ENCODE measurements around the gene CYP27A1. TPM values are rescaled to one million over a fixed set of nuclear protein-coding genes. Genes with fewer than 3 reads are reported as not detected.

Gene CYP27A1
- total and polyA plus RNA-seq, 2 of the 8 experiments (the other 6 are each of a cell fraction or from before 2014, with no cell fraction given), result 5.4 to 14.7 TPM

DNA sequence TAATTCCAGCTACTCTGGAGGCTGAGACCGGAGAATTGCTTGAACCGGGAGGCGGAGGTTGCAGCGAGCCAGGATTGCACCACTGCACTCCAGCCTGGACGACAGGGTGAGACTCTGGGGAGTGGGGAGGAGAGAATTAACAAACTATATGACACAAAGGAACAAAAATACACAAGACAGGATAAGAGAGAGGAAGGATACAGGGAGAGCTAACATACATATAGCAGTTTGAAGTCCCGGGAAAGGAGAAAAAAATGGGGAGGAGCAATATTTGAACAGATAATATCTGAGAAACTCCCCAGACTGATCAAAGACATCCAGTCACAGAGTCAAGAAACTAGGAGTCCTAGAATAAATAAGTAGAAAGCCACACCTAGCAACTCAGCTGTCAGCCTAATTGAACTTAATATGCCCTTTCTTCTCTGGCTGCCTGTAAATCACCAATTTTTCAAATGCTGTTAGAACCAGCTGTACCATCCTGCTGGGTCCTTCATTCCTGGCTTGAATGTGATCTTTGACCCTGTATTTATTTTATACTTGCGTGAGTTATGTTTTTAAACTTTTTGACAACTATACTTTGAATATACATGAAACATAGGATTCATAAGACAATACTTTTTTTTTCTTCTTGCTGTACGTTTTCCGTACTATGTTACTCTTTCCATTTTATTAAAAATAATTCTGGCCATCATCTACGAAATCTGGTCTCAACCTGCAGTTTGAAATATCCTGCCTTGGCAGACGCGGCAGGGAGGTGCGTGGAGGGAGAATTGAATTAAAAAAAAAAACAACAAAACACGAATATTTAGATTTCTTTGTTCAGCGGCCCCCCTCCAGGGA is 876 bp upstream of the CYP27A1 start:
- FAIRE-seq (no peak), DNase-seq (ENCODE audit: low read depth in 1 of 2, low spot score in 2 of 2) (no peak)
- peaks cover 0 to 2% (median under 1%) of the 10 kb centered on the region in 4 experiments; a peak in 1 of 7 replicates for H3K4me1 ChIP-seq (replicated peaks in 1 of 4; ENCODE audit: control insufficient read depth in 3 of 4, insufficient read depth in 4 of 4, low read length in 3 of 4)
- H3K4me3 ChIP-seq (ENCODE audit: extremely low read depth in 1 of 4, insufficient read depth in 2 of 4, low read depth in 3 of 4, low read length in 4 of 4), result peak overlapping the region; percentile 58 to 79 (median 68)
- H3K23me2 ChIP-seq (ENCODE audit: low read depth, low read length), result peaks cover 8% of the 10 kb centered on the region
- H4K5ac ChIP-seq (ENCODE audit: insufficient read length, low read depth, low read length), result no peak overlapping the region
- no peaks in the 10 kb centered on the region for H3K79me1 ChIP-seq (ENCODE audit: low read depth, low read length)
- H3K79me2 ChIP-seq (ENCODE audit: control insufficient read depth in 1 of 2, insufficient read depth in 2 of 2, low read length in 2 of 2), result no peaks in the 10 kb centered on the region
- CTCF ChIA-PET (ENCODE audit: partially characterized antibody), result interaction anchor here (0.6 to 2.2 kb wide), 6 partner anchors 8 to 545 kb away, joined by 3 to 9 read pairs (median 4); no protein-coding TSS in a partner anchor
- H3K18ac ChIP-seq (ENCODE audit: extremely low read depth, low read length), result no peak overlapping the region
- H3K56ac ChIP-seq (replicated peaks; ENCODE audit: insufficient read length, low read depth, low read length), result no peak overlapping the region
- H4K91ac ChIP-seq (replicated peaks; ENCODE audit: insufficient read length, low read length), result no peak overlapping the region
- H3K27me3 ChIP-seq (replicated peaks in 1 of 4; ENCODE audit: control insufficient read depth in 3 of 4, extremely low read depth in 1 of 4, insufficient read depth in 3 of 4, low read length in 3 of 4), result peaks cover 4 to 33% (median 25%) of the 10 kb centered on the region in 4 experiments
- H3K36me3 ChIP-seq (ENCODE audit: control insufficient read depth in 2 of 4, insufficient read depth in 4 of 4, low read length in 3 of 4), result no peaks in the 10 kb centered on the region
- no peak overlapping the region for H2BK12ac ChIP-seq (ENCODE audit: low read depth, low read length)
- H3K23ac ChIP-seq (ENCODE audit: insufficient read length), result no peak overlapping the region
- no peak overlapping the region for H2AK5ac ChIP-seq (ENCODE audit: low read depth, low read length)
- no peak overlapping the region for H2BK15ac ChIP-seq (ENCODE audit: low read length)
- no peak overlapping the region for H2BK5ac ChIP-seq (ENCODE audit: low read depth, low read length)
- H4K8ac ChIP-seq (ENCODE audit: extremely low read depth, insufficient read depth, low read length), result peak overlapping the region; percentile 91; the same call in 1 of the 2 replicates
- H4K20me1 ChIP-seq (replicated peaks in 1 of 2; ENCODE audit: control insufficient read depth in 1 of 2, insufficient read depth in 2 of 2, low read length in 2 of 2), result peaks cover 0 to 3% of the 10 kb centered on the region in 2 experiments
- 51% methylated on average over 15 of the region's 15 CpGs; no CpG with 5 or more reads in 1 of the 2 experiments for WGBS, 2 experiments (ENCODE audit: extremely low coverage in 1 of 2, insufficient coverage in 1 of 2, insufficient read length in 1 of 2, insufficient replicate concordance in 2 of 2, low coverage in 1 of 2, low lambda C conversion rate in 2 of 2, missing lambda C conversion rate in 1 of 2)
- H3K27ac ChIP-seq (ENCODE audit: low read depth, low read length), result no peak overlapping the region
- H3K14ac ChIP-seq (ENCODE audit: insufficient read length), result no peak overlapping the region
- H2BK20ac ChIP-seq (ENCODE audit: low read length), result no peak overlapping the region
- no peak overlapping the region for H2BK120ac ChIP-seq (replicated peaks; ENCODE audit: low read depth, low read length)
- no peak overlapping the region for H2AFZ ChIP-seq (ENCODE audit: low read length)
- H3K9ac ChIP-seq (replicated peaks in 1 of 4; ENCODE audit: extremely low read depth in 1 of 4, low read depth in 3 of 4, low read length in 3 of 4), result no peak overlapping the region
- H3K4me2 ChIP-seq (ENCODE audit: insufficient read depth in 1 of 2, low read depth in 2 of 2, low read length in 2 of 2), result peak overlapping the region; percentile 84 to 97
- POLR2A ChIA-PET (ENCODE audit: partially characterized antibody), result interaction anchor here (1.2 to 3.5 kb wide), 3 partner anchors 15 to 59 kb away, joined by 5 to 10 read pairs (median 5); no protein-coding TSS in a partner anchor
- no peaks in the 10 kb centered on the region for H3K9me3 ChIP-seq (ENCODE audit: insufficient read depth in 2 of 2, low read depth in 1 of 2, low read length in 1 of 2)
- peak overlapping the region; percentile 69 for H3K4ac ChIP-seq (replicated peaks; ENCODE audit: insufficient read length, low read depth, low read length)
- TF ChIP-seq SRF (IDR thresholded peaks at IDR 0.05; ENCODE audit: low read depth, low read length) (no peak), GABPA (IDR thresholded peaks at IDR 0.05; ENCODE audit: borderline replicate concordance, insufficient read depth, low read length) (no peak), KDM1A (IDR thresholded peaks at IDR 0.05; ENCODE audit: borderline replicate concordance, low read length) (no peak), YY1 (IDR thresholded peaks at IDR 0.05; ENCODE audit: low read depth, low read length) (no peak), CHD2 (IDR thresholded peaks at IDR 0.05; ENCODE audit: low read length) (no peak), CBX8 (IDR thresholded peaks at IDR 0.05; ENCODE audit: borderline replicate concordance, low read depth, low read length) (no peak), BCL11A (IDR thresholded peaks at IDR 0.05; ENCODE audit: low read depth in 2 of 2, low read length in 2 of 2) (no peak), RFX5 (IDR thresholded peaks at IDR 0.05; ENCODE audit: borderline replicate concordance, low read depth, low read length) (no peak), SAP30 (IDR thresholded peaks at IDR 0.05; ENCODE audit: insufficient read depth, insufficient replicate concordance, low read length) (no peak), CREB1 (IDR thresholded peaks at IDR 0.05) (no peak), SP4 (IDR thresholded peaks at IDR 0.05; ENCODE audit: low read length) (no peak), BRCA1 (IDR thresholded peaks at IDR 0.05; ENCODE audit: low read depth, low read length) (no peak), CBX5 (IDR thresholded peaks at IDR 0.05; ENCODE audit: low read depth, low read length) (no peak)
